GM12864 (cell line): ENCODE data around the gene BPIFB1.

Experiments
- DNase-seq: peaks from one replicate; pipeline ENCODE4 v3.0.0-alpha.2; 2011; ENCODE audit warnings: low read depth
- H3K4me3 ChIP-seq: 2 replicates; pipeline ENCODE4 v1.5.1; 2011; ENCODE audit warnings: mild to moderate bottlenecking, low read depth, low read length, control low read depth
- TF ChIP-seq, protein P1 (sequence below): IDR thresholded peaks from 2 replicates; pipeline ENCODE4 v1.5.1; 2011; ENCODE audit warnings: low read depth, mild to moderate bottlenecking, moderate library complexity, low read length, control low read depth, inconsistent platforms; ENCODE audit errors: missing control alignments

BPIFB1 gene

DNA sequence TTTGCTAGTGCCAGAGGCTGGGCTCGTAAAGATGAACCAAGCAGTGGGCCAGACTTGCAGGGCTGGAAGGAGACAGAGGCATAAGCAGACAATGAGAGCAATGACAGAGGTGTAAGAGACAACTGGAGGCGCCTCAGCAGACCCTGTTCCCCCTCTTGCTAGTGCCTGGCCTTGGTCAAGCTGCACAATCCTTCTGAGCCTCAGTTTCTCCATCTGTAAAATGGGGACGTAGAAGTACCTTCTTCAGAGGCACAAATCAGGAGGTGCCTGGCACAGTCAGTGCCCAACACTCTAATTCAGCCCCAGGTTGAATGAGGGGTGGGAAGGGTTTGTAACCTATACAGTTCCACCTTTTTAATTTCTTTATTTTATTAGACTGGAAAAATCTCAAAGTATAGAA, 23.2 kb downstream of the BPIFB1 start:
- TF ChIP-seq, protein P1, sequence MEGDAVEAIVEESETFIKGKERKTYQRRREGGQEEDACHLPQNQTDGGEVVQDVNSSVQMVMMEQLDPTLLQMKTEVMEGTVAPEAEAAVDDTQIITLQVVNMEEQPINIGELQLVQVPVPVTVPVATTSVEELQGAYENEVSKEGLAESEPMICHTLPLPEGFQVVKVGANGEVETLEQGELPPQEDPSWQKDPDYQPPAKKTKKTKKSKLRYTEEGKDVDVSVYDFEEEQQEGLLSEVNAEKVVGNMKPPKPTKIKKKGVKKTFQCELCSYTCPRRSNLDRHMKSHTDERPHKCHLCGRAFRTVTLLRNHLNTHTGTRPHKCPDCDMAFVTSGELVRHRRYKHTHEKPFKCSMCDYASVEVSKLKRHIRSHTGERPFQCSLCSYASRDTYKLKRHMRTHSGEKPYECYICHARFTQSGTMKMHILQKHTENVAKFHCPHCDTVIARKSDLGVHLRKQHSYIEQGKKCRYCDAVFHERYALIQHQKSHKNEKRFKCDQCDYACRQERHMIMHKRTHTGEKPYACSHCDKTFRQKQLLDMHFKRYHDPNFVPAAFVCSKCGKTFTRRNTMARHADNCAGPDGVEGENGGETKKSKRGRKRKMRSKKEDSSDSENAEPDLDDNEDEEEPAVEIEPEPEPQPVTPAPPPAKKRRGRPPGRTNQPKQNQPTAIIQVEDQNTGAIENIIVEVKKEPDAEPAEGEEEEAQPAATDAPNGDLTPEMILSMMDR, result no peak
- no peak for DNase-seq
- H3K4me3 ChIP-seq, result no peak overlapping the region

DNA sequence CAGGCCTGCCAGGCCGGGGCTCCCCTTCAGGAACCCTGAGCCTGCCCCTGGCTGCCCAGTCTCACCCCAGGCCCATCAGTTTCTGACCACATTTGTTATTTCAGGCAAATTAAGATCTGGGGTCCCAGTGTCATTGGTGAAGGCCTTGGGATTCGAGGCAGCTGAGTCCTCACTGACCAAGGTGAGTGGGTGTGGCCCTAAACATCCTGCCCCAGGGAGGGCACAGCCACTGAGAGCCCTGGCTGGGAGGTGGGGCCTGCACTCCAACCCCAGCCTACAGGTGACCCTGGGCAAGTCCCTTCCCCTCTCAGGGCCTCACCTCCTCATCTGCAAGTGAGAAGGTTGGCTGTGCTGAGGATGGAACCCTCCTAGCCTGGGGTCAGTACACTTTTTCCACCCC, 23.8 kb downstream of the BPIFB1 start:
- TF ChIP-seq, protein P1, result no peak
- no peak overlapping the region for H3K4me3 ChIP-seq
- DNase-seq, result no peak

DNA sequence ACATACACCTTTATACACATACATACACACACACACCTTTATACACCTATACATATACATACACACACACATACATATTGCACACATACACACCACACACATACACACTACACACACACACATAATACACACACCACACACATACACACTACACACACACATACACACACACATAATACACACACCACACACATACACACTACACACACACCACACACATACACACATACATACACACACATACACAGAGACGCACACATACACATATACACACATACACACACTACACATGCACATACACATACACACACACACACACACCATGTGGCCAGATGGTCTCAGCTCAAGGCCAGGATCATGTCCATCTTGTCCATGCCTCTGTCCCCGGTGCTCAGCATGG, 25.7 kb downstream of the BPIFB1 start:
- DNase-seq, result no peak
- no peak overlapping the region for H3K4me3 ChIP-seq
- TF ChIP-seq, protein P1, result no peak

DNA sequence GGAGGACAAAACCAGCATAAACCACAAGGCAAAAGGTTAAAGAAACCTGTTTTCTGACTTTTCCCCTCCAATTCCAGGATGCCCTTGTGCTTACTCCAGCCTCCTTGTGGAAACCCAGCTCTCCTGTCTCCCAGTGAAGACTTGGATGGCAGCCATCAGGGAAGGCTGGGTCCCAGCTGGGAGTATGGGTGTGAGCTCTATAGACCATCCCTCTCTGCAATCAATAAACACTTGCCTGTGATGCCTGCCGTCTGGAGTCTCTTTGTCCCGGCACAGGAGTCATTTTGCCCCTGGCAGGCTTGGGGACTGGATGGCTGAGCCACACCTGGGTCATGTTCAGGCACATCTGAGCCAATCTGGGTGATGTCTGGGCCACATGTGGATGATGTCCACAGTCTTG, 26.6 kb downstream of the BPIFB1 start:
- no peak overlapping the region for H3K4me3 ChIP-seq
- TF ChIP-seq, protein P1, result no peak
- no peak for DNase-seq

DNA sequence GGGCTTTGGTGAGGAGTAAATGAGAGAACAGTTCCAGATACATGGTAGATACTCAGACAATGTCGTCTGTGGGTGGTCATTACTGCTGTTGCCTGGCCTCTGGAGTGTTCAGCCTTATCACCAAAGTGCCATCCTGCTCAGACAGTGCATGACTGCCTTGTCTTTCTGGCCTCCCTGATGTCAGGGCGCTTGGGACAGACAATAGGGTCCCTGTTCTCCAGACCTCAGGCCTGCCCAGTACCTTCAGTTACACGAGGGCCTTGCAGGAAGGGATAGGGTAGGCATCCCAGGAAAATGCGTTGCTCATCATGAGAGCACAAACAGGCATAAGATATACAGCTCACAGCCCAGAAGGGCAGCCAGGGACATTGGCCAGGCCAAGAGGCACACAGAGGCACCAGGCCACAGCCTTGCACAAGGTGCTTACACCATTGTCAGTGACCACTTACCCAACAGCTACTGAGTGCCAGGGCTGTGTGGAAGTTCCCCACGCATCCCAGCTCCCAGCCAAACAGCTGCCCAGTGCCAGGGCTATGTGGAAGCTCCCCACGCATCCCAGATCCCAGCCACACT, 27.4 kb downstream of the BPIFB1 start:
- TF ChIP-seq, protein P1, result no peak
- DNase-seq, result no peak
- no peak overlapping the region for H3K4me3 ChIP-seq

DNA sequence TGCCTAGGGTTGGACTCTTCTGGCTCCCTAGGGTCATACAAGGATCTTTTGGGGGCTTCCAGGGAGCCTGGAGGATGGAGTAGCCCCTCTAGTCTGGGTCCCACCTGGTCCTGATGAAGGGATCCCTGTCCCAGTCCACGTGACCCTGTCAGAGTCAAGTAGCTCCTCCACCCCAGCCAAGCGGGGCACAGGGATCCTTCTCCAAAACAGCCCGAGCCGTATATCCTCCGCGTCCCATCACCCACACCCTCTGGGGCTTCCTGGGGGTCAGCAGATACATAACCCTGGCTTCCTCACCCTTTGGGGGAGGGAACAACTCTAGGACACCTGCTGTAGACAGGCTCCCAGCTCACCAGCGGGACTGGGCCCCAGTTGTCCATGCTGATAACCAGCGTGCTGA, 28.0 kb downstream of the BPIFB1 start:
- TF ChIP-seq, protein P1, result no peak
- no peak for DNase-seq
- H3K4me3 ChIP-seq, result no peak overlapping the region

DNA sequence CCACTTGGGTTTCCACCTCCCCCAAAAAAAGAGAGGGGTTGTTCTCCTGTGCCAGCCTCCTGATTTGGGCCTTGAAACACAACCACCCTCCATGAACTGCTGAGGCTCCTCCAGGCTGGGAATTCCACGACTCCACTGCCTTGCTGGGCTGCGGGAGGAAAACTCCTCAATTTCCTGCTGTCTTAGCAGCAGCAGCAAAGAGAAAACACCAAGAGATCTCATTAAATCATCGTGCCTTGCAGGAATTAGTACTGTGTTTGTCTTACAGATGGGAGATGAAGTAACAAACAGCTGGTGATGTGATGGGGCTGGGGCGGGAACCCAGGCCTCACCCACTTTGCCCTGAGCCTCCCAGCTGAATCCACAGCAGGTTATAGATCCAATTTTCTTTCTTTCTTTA, 29.0 kb downstream of the BPIFB1 start:
- DNase-seq, result no peak
- TF ChIP-seq, protein P1, result no peak

More for the DNA sequence above, 29.0 kb downstream of the BPIFB1 start:
- no peak overlapping the region for H3K4me3 ChIP-seq
